GM18519 (cell line): ENCODE results near the gene HTRA1.

Experiments
- ATAC-seq: cut with Tn5 transposase; IDR thresholded peaks from one replicate; pipeline ENCODE4 v1.9.1; 2021; ENCODE audit warnings: mild to moderate bottlenecking, moderate library complexity; ENCODE audit not compliant: unreplicated experiment, low FRiP score

Gene HTRA1

DNA sequence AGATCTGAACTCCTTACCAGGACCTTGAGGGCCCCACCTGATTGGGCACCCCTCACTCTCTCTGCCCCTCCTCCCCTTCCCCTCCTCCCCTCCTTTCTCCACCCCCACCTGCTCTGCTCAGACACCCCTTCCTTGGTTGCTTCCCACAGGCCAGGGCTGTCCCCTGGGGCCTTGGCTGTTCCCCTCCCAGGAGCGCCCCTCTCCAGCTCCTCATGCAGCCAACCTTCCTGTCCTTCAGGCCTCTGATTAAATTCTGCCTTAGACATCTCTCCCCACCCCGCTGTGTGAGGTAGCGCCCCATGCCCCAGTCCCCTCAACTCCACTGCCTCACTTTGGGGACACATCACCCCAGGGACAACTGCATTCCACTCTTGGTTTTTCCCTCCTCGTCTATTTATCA is 32.4 kb downstream of the HTRA1 start:
- ATAC-seq = no peak

DNA sequence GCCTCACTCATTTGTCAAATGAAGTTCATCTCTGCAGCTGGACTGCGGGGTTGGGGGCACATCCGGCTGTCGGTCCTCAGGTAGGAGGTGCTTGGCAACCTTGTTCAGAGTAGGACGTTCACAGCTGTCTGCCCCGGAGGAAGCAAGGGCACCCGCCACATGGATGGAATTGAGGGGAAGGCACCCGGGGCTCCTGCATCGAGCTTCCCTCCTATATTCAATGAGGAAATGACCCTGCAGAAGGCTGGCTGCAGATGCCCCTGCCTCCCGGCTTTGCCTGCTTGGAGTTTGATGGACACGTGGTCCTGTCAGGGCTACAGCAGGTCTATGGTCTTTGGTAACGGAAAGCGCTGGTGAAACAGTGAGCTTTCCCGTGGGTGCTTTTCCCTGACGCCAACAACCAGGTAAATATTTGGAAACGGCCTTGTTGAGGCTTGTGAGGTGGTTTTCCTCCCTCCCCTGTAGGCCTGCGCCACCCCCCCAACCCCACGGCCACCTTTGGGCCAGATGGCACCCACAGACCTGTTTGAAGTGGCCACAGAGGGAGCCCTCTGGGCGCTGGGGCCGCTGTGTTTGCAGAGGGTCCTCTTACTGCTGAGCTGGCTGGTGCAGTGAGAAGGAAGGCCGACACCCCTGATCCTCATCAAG is 32.9 kb downstream of the HTRA1 start:
- no peak for ATAC-seq

DNA sequence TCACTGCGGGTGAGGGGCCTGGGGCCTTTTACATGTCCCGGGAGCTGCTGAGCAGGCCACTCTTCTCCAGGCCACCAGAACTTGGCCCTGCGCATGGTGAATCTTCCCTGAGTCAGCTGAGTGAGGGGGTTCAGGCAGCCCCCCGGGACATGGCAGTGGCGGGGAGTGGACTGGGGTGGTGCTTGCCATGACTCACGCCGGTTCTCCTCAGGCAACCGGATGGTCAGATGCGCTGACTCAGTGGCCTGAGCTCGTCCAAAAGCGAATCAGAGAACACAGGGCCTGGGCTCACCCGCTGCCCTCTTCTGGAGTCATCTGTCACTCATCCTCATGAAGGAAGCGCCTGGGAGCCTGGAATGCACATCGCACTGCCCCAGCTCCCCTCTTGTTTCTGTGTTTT is 33.5 kb downstream of the HTRA1 start:
- no peak for ATAC-seq

DNA sequence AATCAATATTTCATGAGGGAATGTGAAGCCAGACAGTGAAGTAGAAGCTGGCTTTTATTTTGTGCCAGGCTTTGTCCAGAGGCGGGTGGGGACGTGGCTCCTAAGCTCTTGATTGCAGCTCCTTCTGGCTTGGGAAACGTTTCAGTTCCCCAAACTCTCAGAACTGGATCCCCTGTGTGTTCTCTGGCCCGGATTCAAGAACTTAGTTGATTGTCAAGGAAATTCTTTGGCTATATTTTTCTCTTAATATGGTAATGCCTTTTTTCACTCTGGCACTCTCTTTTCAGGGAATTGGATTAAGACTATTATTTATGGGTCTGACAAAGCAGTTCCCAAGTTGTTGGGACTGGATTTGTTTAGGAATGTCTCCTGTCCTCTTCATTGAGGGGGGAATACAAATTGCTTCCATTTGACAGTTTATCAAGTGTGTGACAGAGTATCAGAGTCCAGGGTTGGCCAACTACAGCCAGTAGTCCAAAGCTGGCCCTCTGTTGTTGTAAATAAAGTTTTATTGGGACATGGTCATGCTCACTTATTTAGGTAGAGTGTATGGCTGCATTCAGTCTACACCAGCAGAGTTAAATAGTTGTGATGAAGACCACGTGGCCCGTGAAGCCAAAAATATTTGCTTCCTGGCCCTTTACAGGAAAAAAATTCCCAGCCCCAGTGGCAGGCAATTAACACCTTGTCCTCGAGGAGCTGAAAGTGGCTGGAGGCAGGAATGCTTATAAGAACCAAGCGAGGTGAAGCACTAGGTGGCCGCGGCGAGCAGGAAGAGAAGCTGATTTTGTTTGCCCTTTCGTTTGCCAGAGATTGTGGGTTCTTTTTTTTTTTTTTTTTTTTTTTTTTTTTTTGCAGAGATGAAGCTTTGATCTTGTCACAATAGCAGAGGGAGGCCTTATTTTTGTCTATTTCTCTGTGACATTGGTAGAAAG is 34.3 kb downstream of the HTRA1 start:
- ATAC-seq = no peak

DNA sequence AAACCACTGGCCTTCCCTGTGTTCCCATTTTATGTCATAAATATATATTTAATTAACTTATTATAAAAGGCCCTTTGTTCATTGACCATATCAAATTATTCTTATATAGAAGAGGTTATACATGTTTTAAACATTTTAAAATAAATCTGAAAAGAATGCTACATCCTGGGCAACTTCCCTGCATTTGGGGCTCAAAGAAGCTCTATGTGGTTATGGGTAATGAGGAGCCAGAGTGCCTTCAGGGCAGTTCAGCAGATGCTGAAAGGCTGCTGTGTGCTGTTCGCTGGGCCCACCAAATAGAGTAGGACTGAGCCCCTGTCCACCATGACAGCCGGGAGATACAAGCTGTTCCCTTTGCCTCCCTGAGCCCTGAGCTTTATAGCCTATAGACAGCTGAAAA is 35.9 kb downstream of the HTRA1 start:
- no peak for ATAC-seq

DNA sequence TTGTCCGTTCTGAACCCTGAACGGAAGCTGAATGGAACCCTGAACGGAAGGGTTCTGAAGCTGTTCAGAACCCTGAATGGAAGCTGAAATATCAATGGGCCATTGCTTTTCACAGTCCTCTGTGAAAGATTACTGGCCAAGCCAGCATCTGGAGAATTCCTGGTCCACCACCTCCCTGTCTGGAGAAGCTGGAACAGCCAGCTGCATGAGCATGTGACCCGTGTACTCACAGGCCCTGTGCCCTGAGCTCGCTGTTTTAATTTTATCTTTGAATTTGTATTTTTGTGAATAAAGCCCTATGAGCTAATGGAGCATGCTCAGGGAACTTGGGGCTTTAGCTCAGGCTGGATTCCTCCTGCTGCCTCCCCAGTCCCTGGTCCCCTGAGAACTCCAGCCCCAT is 37.2 kb downstream of the HTRA1 start:
- no peak for ATAC-seq

DNA sequence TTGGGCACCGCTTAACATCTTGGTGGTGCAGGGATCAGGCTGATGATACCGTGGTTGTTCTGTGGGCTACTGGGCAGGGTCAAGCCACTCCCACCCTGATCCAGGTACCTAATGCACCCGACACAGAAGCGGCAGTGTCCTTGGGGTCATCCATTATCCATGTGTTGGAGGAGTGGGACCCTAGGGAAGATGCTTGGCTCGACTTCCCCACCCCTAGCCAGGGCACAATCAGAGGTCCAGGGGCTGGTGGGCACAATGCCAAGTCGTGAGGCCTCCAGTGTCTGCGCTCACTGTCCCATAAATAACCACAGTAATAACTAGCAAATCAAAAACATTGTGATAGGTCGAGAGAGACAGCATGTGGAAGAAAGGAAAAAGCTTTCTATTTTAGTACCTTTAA is 37.7 kb downstream of the HTRA1 start:
- no peak for ATAC-seq

DNA sequence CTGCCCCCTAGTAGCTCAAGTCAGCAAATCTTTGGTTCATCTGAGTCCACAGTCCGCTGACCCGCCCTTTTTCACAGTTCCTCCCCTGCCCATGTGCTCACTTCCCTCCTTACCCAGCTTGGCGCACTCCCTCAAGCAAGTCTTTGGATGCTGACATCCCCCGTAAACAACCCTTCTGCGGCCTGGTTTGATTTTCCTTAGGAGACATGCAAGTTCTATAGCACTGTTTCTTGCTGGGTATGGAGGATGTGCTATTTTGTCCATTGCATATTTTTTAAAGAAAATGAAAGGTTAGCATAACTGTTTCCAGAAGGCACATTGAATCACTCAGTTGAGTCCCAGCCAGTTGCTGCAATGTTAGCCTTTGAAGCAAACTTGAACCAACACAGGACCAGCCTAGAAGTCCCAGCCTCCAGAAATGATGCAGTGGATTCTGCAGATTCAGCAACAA is 38.2 kb downstream of the HTRA1 start:
- ATAC-seq = no peak

DNA sequence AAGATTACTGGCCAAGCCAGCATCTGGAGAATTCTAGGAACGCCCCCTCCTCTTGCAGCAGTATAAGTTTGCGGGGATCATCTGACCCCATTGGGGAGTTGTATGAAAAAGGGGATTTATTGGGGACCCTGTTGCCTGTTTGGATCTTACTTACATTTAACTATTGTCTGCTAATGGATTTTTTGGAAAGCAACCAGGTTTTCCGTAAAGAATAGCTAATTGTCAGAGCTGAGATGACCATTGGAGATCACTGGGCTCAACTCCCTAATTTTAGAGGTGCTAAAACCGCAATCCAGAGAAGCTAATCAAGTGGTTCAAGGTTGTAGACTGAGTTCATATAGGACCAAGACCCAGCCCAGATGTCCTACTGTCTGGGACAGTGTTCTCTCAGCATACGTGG is 38.8 kb downstream of the HTRA1 start:
- ATAC-seq = no peak

DNA sequence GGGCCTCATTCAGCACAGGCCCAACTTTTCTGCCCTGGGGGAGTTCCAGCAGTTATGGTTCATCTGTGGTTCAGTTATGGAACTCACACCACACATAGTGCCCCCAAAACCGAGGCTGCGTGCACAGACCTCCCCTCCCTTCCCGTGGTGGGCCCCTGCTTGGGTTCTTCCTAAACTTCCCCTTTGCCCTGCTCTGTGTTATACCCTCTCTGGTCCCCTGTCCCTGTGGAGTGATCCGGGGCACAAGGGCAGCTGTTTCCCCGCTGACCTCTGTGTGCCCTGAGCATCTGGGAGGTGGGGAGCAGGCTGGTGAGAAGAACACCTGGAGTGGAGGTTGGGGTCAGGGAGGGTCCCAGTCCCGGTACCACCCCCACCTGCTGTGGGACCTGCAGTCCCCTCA is 39.4 kb downstream of the HTRA1 start:
- ATAC-seq = no peak

DNA sequence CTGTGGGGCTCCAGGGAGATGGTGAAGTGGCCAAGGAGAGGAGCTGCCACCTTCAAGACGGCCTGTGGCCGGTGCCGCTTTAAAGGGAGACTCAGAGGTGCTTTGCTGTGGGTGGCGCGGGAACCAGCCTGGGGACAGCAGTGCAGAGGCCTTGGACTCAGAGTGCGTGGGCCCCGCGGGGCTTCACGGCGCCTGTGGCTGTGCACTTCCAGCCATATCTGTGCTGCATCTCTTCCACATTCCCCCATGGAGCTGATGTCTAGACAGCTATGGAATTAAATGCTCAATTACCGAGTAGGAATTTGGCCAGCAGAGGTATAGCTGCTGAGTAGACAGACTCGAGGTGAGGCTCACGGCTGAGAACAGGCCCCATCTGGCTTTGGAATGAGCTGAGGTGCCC is 41.7 kb downstream of the HTRA1 start:
- ATAC-seq = no peak

DNA sequence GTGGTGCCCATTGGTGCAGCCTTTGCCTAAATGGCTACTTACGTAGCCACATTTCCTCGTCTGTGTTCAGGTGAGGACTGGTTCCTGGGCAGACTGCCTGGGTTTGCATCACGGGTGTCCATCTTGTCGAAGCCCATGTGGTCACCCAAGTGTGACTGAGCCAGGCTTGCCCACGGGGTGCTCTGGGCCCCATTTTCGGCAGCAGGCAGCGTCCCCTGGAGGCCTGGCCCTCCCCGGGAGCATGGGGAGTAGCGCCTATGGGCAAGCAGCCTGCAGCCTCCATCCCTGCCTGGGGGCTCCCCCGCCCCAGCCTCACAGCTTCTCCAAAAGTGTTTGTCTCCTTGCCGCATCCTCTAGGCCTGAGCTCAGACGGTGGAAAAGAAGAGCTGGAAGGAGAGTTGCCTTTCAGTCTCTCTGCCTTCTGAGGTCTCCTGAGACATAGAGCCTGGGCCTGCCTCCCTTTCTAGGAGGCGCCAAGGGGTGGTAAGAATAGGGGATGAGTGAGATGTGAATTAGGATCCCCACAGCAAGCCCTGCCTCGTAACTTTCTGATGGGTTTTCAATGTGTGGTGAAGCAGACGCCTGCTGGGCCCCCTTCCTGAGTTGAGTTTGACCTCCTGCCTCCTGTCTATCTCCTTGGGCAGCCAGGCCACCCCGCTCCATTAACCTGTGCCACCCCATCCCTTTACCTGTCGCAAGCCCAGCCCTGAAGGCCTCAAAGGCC is 42.7 kb downstream of the HTRA1 start:
- no peak for ATAC-seq

DNA sequence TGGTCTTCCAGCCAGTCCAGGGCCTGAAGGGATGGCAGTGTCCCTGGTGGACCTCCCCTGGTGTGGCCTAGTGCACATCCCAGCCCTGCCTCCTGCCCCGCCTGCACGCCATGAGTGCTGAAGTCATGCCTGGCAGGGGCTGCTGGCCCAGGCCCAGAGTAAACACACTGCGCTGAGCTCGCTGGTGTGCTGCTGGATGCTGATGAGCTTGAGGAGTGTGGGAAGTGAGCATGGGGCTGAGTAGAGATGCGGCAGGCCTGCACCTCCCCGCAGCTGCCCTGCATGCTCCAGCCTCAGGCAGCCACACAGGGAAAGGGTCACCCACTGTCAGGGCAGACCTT is 43.2 kb downstream of the HTRA1 start:
- no peak for ATAC-seq

DNA sequence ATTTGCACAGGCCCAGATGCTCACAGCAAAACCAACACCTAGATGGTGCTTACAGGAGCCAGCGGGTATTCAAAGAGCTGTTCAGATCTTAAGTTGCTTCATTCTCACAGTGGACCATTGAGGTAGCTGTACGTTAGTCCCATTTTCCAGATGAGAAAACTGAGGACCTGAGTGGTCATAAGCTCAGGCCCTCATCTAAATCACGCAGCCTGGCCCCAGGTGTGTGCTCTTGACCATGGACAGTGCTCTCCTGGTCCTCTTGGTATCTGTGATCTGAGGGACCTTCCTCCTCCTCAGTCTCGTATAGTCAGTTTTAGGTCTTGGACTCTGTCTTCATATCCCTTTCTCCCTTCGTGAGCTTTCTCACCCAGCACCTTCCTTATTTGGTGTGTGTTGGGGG is 43.7 kb downstream of the HTRA1 start:
- ATAC-seq = no peak

DNA sequence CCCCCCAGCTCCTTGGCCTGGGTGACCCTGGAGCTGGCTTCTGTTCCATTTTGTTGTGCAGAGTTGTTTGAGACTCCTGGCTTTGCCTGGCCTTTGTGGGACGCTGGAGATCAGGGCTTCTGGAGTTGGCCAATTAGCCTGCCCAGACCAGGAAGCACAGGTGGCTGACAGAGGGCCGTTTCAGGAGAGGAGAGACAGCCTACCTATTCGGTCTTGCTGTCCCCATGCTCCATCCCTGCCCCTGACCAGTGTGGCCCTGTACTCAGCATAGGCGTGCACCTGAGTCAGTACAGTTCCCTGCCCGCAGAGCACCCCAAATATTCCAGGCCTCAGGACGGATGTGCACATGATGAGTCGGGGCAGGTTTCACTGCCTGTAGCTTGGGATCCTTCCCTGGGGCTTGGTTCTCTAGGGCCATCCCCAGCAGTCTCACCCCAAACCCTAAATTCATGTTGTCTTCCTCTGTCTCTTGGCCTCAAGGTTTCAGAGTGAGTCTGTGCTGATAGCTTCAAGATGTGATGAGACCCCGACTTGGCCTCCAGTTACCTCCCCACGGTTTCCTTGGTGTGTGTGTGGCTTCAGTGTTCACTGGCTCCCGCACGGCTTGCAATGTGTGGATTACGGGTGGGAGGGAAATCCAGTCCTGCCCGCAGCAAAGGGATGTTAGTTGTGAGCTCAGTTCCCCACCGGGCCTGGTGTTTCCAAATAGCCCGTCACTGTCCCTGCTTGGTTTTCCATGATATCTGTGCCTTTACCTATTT is 44.7 kb downstream of the HTRA1 start:
- ATAC-seq = no peak

DNA sequence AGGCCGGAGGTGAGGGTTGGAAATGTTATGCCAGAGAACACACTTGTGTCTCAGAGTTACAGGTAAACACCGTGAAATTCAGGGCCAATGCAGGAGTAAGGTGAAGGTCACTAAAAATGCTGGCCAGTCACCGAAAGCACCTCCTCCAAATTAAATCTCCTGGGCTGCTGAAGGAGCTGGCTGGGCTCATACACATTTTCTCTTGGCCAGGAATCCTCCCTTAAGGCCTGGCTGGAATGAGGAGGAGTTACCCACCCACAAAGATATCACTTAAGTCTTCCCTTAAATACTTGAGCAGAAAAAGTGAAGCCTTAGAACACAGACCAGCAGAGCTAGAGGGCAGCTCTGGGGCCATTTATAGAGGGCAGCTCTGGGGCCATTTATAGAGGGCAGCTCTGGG is 46.3 kb downstream of the HTRA1 start:
- no peak for ATAC-seq

DNA sequence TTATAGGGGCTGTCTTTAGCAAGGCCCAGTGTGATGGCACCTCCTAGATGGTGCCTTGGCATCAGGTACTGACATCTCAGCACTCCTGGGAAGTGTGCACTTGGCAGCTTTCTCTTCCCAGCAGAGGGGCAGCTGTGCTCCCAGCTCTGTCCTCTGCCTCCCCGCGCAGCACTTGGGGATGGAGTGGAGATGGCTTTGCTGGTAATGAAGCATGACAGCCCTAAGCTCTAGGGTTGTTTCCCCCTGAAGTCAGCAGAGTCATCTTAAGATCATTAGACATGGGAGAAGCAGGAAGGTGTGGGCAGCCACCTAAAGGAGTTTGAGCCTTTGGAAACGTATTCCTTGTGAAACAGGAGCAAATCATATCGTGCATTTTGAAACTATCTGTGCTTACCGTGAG is 46.7 kb downstream of the HTRA1 start:
- ATAC-seq = no peak

DNA sequence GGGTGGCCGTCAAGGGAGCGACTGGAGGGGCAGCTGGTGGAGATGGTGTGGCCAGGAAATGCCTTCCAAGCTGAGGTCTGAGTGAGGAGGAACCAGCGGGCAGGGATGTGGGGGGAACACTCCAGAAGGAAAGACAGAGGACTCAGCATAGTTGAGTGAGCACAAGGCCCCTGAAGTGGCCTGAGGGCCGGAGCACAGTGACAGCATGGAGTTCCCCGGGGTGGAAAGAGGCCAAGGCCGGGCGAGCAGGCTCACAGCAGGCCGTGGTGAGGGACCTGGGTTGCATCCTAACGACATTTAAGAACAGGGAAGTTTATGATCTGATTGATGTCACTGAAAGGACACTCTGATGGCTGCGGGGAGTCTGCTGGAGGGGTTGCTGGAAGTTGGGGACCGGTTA is 48.0 kb downstream of the HTRA1 start:
- ATAC-seq = no peak

DNA sequence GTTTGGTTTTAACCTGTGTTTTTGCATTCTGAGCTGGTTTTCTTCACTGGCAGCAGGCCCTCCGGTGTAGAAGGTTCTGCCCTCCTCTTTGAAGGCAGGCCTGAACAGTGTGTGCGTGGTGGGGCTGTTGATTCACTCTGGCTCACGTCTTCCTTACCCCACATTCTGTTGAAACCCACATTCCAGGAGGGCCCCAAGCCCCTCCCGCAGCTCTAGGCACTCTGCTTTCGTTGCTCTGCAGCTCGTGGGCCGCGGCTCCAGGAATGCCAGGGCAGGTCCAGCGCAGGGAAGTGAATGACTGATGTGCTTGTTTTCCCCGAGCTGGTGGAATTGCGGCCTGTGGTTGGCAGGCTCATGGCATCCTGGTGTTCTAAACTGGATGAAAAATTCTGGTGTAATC is 49.0 kb downstream of the HTRA1 start:
- ATAC-seq = no peak

DNA sequence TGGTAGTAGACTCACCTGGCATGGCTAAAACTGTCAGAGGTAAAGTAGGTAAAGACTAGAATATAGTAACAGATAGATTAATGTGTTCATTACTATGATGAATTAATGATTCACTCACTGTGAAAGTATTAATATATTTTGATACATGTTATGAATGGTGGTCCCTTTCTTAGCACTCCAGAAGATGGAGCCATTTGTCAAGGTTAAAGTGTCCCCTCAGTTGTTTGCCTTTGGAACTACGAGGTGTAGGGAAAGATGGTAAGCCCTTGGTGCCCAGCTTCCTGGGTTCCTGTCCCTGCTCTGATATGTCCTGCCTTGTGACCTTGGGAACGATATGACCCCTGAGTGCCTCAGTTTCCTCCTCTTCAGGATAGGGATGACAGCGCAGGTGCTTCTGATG is 49.4 kb downstream of the HTRA1 start:
- ATAC-seq = no peak

DNA sequence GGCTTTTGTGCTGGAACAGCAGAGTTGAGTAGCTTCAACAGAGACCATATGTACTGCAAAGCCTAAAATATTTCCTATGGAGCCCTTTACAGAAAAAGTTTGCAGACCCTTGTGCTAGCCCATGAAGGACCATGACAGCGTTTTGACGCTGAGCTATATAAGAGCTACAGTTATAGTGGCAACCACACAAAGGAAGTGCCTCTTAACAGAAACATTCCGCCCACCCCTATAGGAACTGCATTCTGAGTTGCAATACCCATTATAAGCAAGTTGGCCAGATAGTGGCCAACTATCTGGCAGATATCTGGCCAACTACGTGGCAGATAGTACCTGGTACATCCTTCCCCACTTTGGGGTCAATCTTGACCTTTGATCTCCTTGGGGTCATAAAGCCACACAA is 51.7 kb downstream of the HTRA1 start:
- ATAC-seq = no peak
